IMR-90 (cell line): ENCODE measurements around the gene KLF7. TPM values are rescaled to one million over a fixed set of nuclear protein-coding genes. Genes with fewer than 3 reads are reported as not detected.
A peak's percentile ranks its signal among the peaks of the same experiment; 100 is the strongest.

Experiments
- ATAC-seq: fragments of 200-7000 bp; cut with Tn5 transposase; 2 replicates; pipeline ENCODE4 v1.9.1; 2020; ENCODE audit warnings: low read depth, mild to moderate bottlenecking, moderate library complexity
- BruUV-seq: library from RNA; stranded (reverse); fragments of 400-500 nt; replicated peaks from 2 replicates; lab custom pipeline; 2021; lab: Mats Ljungman, UMichigan
- CTCF ChIA-PET: fragments of 300-600 bp; formaldehyde crosslinking; extraction: SDS; loops from one replicate; lab custom pipeline; 2021; ENCODE audit warnings: antibody characterized with exemption; lab: Yijun Ruan, JAX
- POLR2A ChIA-PET: fragments of 300-600 bp; sonication (Branson Sonifier 250); formaldehyde crosslinking; loops from one replicate; lab custom pipeline; 2022; ENCODE audit warnings: antibody characterized with exemption; ENCODE audit not compliant: unreplicated experiment; lab: Charles Lee
- DNase-seq: peaks from one replicate; pipeline ENCODE4 v3.0.0; 2013
- H2AFZ ChIP-seq: replicated peaks from 2 replicates; pipeline ENCODE3; 2013; ENCODE audit warnings: low read length, mild to moderate bottlenecking; ENCODE audit not compliant: poor library complexity
- H2AK5ac ChIP-seq: 2 replicates; pipeline ENCODE4 v1.6.1; 2013; ENCODE audit warnings: low read depth, low read length, inconsistent platforms
- H2AK9ac ChIP-seq: replicated peaks from 2 replicates; pipeline ENCODE3; 2013; ENCODE audit warnings: mild to moderate bottlenecking, low read depth, low read length, moderate library complexity; ENCODE audit not compliant: poor library complexity
- H2BK120ac ChIP-seq: 2 replicates; pipeline ENCODE4 v1.6.1; 2013; ENCODE audit warnings: low read depth, low read length, inconsistent platforms
- H2BK15ac ChIP-seq: 3 replicates; pipeline ENCODE4 v1.6.1; 2013; ENCODE audit warnings: low read depth, low read length, inconsistent platforms
- H2BK20ac ChIP-seq: 2 replicates; pipeline ENCODE4 v1.6.1; 2013; ENCODE audit warnings: low read depth, mild to moderate bottlenecking, inconsistent platforms, low read length, moderate library complexity
- H2BK5ac ChIP-seq: 2 replicates; pipeline ENCODE4 v1.6.1; 2013; ENCODE audit warnings: mild to moderate bottlenecking, low read depth, low read length, inconsistent platforms; ENCODE audit not compliant: poor library complexity, severe bottlenecking
- H3K14ac ChIP-seq: replicated peaks from 2 replicates; pipeline ENCODE4 v1.6.1; 2013; ENCODE audit warnings: low read depth, low read length, inconsistent platforms
- H3K18ac ChIP-seq: 2 replicates; pipeline ENCODE4 v1.6.1; 2013; ENCODE audit warnings: low read depth, low read length, control low read depth
- H3K23ac ChIP-seq: 2 replicates; pipeline ENCODE4 v1.6.1; 2013; ENCODE audit warnings: low read depth, low read length, inconsistent platforms
- H3K27ac ChIP-seq: 2 replicates; pipeline ENCODE4 v1.5.1; 2013; ENCODE audit warnings: mild to moderate bottlenecking, control low read depth, low read length; ENCODE audit not compliant: insufficient read depth
- H3K27me3 ChIP-seq: 2 replicates; pipeline ENCODE4 v1.6.1; 2013; ENCODE audit warnings: low read length; ENCODE audit not compliant: control insufficient read depth, insufficient read depth
- H3K36me3 ChIP-seq: 2 replicates; pipeline ENCODE4 v1.6.1; 2013; ENCODE audit warnings: low read length, mixed read lengths; ENCODE audit not compliant: control insufficient read depth, insufficient read depth
- H3K4ac ChIP-seq: 2 replicates; pipeline ENCODE4 v1.6.1; 2013; ENCODE audit warnings: low read depth, low read length, inconsistent platforms
- H3K4me1 ChIP-seq: 2 replicates; pipeline ENCODE4 v1.6.1; 2013; ENCODE audit warnings: low read length, mixed read lengths; ENCODE audit not compliant: control insufficient read depth, insufficient read depth
- H3K4me2 ChIP-seq: 2 replicates; pipeline ENCODE4 v1.6.1; 2013; ENCODE audit warnings: low read depth, mild to moderate bottlenecking, control low read depth, low read length, moderate library complexity
- H3K4me3 ChIP-seq: 2 replicates; pipeline ENCODE4 v1.5.1; 2013; ENCODE audit warnings: low read depth, mild to moderate bottlenecking, control low read depth, low read length, moderate library complexity; ENCODE audit not compliant: insufficient read depth
- H3K56ac ChIP-seq: 2 replicates; pipeline ENCODE4 v1.6.1; 2013; ENCODE audit warnings: low read length, inconsistent platforms; ENCODE audit not compliant: insufficient read depth; ENCODE audit errors: extremely low read depth
- H3K79me1 ChIP-seq, 2 experiments: 2 replicates each; pipeline ENCODE4 v1.6.1; 2013; ENCODE audit warnings: low read length in 2 of 2, inconsistent platforms in 1 of 2, low read depth in 1 of 2
- H3K9ac ChIP-seq: 2 replicates; pipeline ENCODE4 v1.6.1; 2013; ENCODE audit warnings: low read depth, low read length, control low read depth
- H3K9me1 ChIP-seq: 2 replicates; pipeline ENCODE4 v1.6.1; 2013; ENCODE audit warnings: low read length, inconsistent platforms; ENCODE audit not compliant: insufficient read depth
- H3K9me3 ChIP-seq: 2 replicates; pipeline ENCODE4 v1.6.1; 2013; ENCODE audit warnings: low read length; ENCODE audit not compliant: control insufficient read depth, insufficient read depth
- H4K20me1 ChIP-seq: 2 replicates; pipeline ENCODE4 v1.6.1; 2013; ENCODE audit warnings: low read length, inconsistent platforms; ENCODE audit not compliant: insufficient read depth
- H4K5ac ChIP-seq: 2 replicates; pipeline ENCODE4 v1.6.1; 2013; ENCODE audit warnings: mild to moderate bottlenecking, low read depth, low read length, control low read depth
- H4K8ac ChIP-seq, 2 experiments: 2 replicates each; pipeline ENCODE4 v1.6.1; 2013; ENCODE audit warnings: low read depth in 2 of 2, low read length in 2 of 2, control low read depth in 1 of 2, inconsistent platforms in 1 of 2
- H4K91ac ChIP-seq: 2 replicates; pipeline ENCODE4 v1.6.1; 2013; ENCODE audit warnings: low read depth, low read length, inconsistent platforms; ENCODE audit not compliant: insufficient read depth
- BHLHE40 ChIP-seq: fragments of 150-350 bp; IDR thresholded peaks from 2 replicates; pipeline ENCODE4 v1.6.1; 2016; ENCODE audit warnings: mild to moderate bottlenecking, low read depth, low read length
- CEBPB ChIP-seq: IDR thresholded peaks from 2 replicates; pipeline ENCODE4 v1.6.1; 2012; ENCODE audit warnings: low read depth, low read length, improper control_type of control experiment
- MAZ ChIP-seq: IDR thresholded peaks from 2 replicates; pipeline ENCODE4 v1.6.1; 2012; ENCODE audit warnings: low read depth, mild to moderate bottlenecking, low read length, improper control_type of control experiment, moderate library complexity, borderline replicate concordance
- WGBS, 2 experiments: methylation state at CpG; one replicate each; pipeline versions ENCODE4 v1.1.5 to v1.1.7; 2013; ENCODE audit warnings: missing lambda C conversion rate in 2 of 2; ENCODE audit not compliant: insufficient read length in 1 of 2; ENCODE audit errors: extremely low coverage in 2 of 2; 5-methylcytosine and 5-hydroxymethylcytosine counted together
- dilution Hi-C: fragments of 300-500 bp; cut with HindIII; formaldehyde crosslinking; loops from one replicate; pipeline ENCODE4 v1.14.3; 2018; ENCODE audit warnings: low sequenced_read_pairs; ENCODE audit not compliant: unreplicated experiment
- in situ Hi-C: fragments of 300-500 bp; cut with MboI; formaldehyde crosslinking; loops from 3 replicates; pipeline ENCODE4 v1.14.3; 2019; ENCODE audit warnings: low sequenced_read_pairs, inconsistent platforms, mixed read lengths
- intact Hi-C: fragments of 100-400 bp; cut with micrococcal nuclease; formaldehyde crosslinking; loops from 2 replicates; pipeline ENCODE4 v1.10.0; 2022
- polyA plus RNA-seq, 3 experiments: library from polyadenylated mRNA; depleted of rRNA; stranded (reverse); fragments of >200 nt; gene quantifications; 2 replicates each; pipeline ENCODE4 v1.2.3, GENCODE V29; 2012; ENCODE audit warnings: low replicate concordance in 1 of 3
- total RNA-seq: library from RNA; depleted of rRNA; stranded (reverse); fragments of >200 nt; gene quantifications from 2 replicates; pipeline ENCODE4 v1.2.3, GENCODE V29; 2012

Gene KLF7
- total and polyA plus RNA-seq, 2 of the 4 experiments (the other 2 are of a cell fraction), result 23.1 to 28.5 TPM

- CTCF ChIA-PET, result no interaction called here
- Histone ChIP-seq H2AFZ (no peak overlapping the region), H2BK15ac (no peak overlapping the region), H3K18ac (no peak overlapping the region), H3K27ac (no peak overlapping the region), H3K9me1 (peaks cover 12% of the 10 kb centered on the region), H3K79me1 (peaks cover 51 to 67% of the 10 kb centered on the region in 2 experiments), H2AK9ac (no peak overlapping the region), H4K20me1 (peaks cover 68% of the 10 kb centered on the region), H3K9me3 (no peaks in the 10 kb centered on the region), H3K4ac (no peak overlapping the region), H4K91ac (no peak overlapping the region), H3K4me1 (peaks cover 7% of the 10 kb centered on the region), H3K4me3 (no peak overlapping the region), H2BK5ac (no peak overlapping the region), H3K27me3 (no peaks in the 10 kb centered on the region), H2AK5ac (no peak overlapping the region), H2BK120ac (no peak overlapping the region), H3K36me3 (peaks cover 5% of the 10 kb centered on the region), H3K9ac (no peak overlapping the region), H2BK20ac (no peak overlapping the region), H3K56ac (no peak overlapping the region), H4K5ac (no peak overlapping the region), H3K14ac (no peak overlapping the region), H4K8ac (no peak overlapping the region), H3K4me2 (no peak overlapping the region), H3K23ac (no peak overlapping the region)
- TF ChIP-seq BHLHE40 (no peak), CEBPB (no peak), MAZ (no peak)
- dilution Hi-C loops, result no loop called here
- POLR2A ChIA-PET, result no interaction called here
- in situ Hi-C loops, result no loop called here
- no peak for DNase-seq
- no peak for ATAC-seq
- intact Hi-C loops, result no loop called here
- 92% methylated on average over 2 of the region's 4 CpGs; no CpG with 5 or more reads in 1 of the 2 experiments for WGBS, 2 experiments
- BruUV-seq, result TSS peak; percentile 9
Observed at GRCh38 chr2:207097278-207097677, 68.5 kb downstream of the KLF7 start.
